ENCODE data around the gene GSTM4.
A peak's percentile ranks its signal among the peaks of the same experiment; 100 is the strongest.
"Not testable (repeated sequence)": the region's sequence is repeated elsewhere in the genome, so short reads cannot be mapped to it uniquely, and the experiment has no call there.

Gene GSTM4

DNA sequence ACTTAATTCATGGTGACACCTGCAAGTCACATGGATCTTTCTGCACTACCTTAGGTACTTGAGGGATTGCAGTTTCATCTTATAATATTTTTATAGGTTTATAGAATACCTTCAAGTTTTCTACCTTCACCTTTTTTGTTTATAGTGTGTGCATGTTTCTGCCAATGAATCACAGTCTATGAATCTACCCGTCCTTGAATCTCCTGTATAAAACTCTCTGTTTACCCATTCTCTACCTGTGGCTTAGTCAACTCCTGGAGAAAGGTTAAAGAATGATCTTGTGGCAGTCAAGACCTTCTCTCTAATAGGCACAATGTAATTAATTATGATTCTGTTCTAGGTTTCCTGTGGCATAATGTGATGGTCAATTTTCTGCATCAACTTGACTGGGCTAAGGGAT is 8.8 kb downstream of the GSTM4 start:
- no peak for DNase-seq (ENCODE audit: low read depth in 3 of 3, low spot score in 1 of 3)

DNA sequence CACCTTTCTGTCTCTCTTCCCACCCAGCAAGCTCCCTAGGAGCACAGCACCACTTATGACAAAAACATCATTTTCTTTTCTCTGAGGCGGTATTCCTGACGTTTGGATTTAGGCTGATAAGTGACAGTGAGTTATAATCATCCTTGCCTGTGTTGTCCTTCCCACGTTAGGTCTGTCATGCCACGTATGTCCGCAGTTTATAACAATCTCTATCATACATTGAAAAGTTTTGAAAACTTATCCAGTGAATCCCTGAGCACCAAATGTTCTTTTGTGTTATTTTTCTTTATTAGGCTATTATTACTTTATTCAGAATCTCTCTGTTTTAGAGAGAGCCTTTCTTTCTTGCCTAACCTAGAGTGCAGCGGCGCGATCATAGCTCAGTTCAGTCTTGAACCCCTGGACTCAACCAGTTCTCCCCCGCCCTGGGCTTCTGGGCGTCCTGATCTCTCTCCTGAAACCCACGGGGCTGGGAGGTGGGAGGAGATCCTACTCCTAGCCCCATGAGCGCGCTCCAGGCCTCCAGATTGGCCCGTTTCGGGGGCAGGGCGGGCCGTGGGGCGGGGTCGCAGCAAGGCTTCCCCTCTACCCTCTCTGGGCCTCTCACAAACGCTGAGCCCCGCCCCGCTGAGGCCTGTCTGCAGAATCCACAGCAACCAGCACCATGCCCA is 11.7 kb downstream of the GSTM4 start, which contains the start of gene GSTM2:
Gene GSTM2, plus strand, starts transcription at position 606 of the 671 bp plus-strand sequence. Its CDS starts 59 bp downstream, at position 665.
- peak; percentile 33 to 69 (median 54) for DNase-seq (ENCODE audit: low read depth in 3 of 3, low spot score in 1 of 3)

DNA sequence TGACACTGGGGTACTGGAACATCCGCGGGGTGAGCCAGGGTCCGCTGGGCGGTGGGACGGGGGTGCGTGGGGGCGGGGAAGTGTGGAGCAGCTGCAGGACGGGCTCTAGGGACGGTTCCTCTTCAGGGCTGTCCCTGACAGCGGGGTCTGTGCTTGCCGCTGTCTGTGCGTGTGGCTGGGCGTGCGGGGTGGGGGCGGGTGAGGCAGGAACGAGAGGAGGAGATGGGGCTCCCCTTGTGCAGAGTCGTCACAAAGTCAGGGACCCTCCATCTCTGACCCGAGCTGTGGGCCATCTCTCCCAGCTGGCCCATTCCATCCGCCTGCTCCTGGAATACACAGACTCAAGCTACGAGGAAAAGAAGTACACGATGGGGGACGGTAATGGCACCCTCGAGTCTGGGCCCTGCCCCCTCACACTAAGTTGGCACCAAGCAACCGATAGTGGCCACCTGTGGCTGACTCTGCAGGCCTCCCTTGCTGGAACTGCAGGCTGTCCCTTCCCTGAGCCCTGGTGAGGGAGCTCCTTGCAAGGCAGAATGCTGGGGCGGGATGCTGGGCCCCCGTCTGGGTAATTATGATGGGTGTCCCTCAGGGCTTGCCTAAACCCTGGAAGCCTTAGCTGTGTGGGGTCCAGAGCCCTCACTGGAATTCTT is 12.3 kb downstream of the GSTM4 start:
- no peak for DNase-seq (ENCODE audit: low read depth in 3 of 3, low spot score in 1 of 3)

DNA sequence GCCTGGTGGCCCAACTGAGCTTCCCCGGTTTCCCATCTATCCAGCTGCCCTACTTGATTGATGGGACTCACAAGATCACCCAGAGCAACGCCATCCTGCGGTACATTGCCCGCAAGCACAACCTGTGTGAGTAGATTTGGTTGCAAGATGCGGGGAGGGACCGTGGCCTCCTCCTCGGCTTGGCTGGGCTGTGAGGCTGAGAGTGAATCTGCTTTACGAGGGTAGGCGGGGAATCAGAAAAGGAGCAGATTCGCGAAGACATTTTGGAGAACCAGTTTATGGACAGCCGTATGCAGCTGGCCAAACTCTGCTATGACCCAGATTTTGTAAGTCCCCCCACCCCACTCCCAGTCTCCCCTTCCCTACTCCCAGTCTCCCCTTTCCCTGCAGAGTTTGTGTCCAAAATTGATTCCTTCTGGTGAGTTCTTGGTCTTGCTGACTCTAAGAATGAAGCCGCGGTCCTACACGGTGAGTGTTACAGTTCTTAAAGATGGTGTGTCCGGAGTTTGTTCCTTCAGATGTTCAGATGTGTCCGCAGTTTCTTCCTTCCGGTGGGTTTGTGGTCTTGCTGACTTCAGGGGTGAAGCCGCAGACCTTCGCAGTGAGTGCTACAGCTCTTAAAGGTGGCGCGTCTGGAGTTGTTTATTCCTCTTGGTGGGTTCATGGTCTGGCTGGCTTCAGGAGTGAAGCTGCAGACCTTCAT is 13.5 kb downstream of the GSTM4 start:
- no peak for DNase-seq (ENCODE audit: low read depth in 3 of 3, low spot score in 1 of 3)

DNA sequence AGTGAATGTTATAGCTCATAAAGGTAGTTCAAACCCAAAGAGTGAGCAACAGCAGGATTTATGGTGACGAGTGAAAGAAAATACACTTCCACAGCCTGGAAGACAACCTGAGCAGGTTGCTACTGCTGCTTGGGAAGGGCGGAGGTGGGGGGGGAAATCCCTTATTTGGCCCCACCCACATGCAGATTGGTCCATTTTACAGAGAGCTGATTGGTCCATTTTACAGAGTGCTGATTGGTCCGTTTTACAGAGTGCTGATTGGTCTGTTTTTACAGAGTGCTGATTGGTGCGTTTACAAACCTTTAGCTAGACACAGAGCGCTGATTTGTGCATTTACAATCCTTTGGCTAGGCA is 14.0 kb downstream of the GSTM4 start:
- not testable (repeated sequence) for DNase-seq (ENCODE audit: low read depth in 3 of 3, low spot score in 1 of 3)

DNA sequence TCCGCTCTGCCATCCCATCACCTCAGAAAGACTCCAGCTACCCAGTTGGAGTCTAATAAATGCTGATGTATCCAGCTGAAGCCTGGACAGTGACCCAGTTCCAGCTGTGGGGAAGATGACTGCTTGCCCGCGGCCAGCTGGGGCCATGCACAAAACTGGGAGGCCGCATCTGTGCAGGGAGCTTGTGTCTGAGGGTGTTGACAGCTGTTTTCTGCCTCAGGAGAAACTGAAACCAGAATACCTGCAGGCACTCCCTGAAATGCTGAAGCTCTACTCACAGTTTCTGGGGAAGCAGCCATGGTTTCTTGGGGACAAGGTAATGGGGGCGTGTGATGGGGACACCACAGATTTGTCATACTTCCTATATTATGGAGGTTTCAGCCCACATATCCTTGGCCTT is 15.2 kb downstream of the GSTM4 start:
- no peak for DNase-seq (ENCODE audit: low read depth in 3 of 3, low spot score in 1 of 3)

DNA sequence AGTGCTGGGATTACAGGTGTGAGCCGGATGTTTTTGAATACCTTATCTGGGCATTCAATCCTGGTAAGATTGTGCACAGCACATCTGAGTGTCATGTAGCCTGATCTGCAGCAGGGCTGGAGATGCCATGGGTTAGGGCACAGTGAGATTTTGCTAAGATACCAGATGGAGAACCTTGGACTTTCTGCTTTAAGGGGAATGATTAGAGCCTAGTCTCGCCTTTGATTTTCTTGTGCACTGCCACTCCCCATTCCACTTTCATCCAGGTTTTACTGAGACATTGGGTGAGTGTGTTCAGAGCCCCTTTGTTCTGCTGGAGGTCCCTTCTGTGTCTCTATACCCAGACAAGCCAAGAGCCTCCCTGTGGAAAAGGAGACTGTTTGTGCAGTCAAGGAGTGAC is 18.0 kb downstream of the GSTM4 start:
- DNase-seq (ENCODE audit: low read depth in 3 of 3, low spot score in 1 of 3) = not testable (repeated sequence)

DNA sequence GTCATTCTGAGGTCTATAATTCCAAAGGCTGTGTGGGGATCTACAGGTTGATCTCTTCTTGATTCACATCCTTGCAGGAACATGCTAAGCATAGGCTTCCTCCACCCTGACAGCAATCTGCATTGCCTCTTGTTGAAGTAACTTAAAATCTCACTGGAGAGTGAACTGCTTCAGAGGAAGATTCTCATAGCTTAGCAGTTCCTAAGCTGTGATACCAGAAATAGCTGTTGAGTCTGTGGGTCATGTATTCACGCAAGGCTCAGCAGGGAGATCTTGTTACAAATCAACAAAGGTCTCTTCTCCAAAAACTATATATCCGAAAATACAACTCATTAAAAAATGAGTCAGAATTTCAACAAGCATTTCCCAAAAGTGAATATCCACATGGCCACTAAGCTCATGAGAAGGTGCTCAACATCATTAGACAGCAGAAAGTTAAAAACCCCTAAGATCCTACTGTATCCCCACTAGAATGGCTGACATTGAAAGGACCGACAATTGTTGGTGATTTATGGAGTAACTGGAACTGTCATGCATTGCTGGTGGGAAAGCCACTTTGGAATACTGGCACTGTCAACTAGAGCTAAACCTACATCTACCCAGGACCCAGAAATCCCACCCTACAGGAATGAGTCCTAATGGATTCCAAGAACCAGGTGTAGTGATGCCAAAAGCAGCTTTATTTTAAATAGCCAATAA is 20.9 kb downstream of the GSTM4 start:
- DNase-seq (ENCODE audit: low read depth in 3 of 3, low spot score in 1 of 3) = not testable (repeated sequence)

DNA sequence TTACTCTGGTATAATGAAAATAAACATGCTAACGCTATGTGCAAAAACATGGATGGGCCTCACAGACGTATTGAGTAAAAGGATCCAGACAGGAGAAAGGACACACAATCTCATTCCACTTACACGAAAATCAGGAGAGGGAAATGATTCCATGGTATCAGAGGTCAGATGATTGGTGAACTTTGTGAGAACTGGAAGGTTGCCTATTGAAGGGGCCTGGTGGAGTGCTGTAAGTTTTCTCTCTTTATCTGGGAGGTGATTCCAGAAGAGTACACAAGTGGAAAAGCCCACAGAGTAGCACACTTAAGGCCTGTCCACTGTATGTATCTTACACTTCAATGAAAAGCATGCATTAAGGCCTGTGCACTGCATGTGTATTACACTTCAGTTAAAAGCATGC is 21.6 kb downstream of the GSTM4 start:
- no peak for DNase-seq (ENCODE audit: low read depth in 3 of 3, low spot score in 1 of 3)

DNA sequence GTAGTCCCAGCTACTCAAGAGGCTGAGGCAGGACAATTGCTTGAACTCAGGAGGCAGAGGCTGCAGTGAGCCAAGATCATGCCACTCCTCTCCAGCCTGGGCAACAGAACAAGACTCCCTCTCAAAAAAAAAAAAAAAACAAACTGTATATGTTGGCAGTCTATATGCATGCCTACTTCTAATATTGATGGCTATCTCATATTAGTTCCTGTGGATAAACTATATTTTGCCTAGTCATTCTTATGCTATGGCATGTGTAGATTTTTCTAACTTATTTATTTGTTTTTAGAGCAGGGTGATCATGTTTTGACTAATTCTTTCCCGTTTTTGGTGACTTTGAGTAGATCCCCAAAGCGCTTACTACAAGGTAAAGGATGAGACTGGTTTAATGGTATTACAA is 22.7 kb downstream of the GSTM4 start:
- DNase-seq (ENCODE audit: low read depth in 3 of 3, low spot score in 1 of 3) = not testable (repeated sequence)

DNA sequence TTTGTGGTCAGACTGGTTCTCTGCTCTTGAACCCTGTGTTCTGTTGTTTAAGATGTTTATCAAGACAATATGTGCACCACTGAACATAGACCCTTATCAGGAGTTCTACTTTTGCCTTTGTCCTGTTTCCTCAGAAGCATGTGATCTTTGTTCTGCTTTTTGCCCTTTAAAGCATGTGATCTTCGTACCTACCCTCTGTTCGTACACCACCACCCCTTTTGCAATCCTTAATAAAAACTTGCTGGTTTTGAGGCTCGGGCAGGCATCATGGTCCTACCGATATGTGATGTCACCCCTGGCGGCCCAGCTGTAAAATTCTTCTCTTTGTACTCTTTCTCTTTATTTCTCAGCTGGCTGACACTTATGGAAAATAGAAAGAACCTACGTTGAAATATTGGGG is 28.9 kb downstream of the GSTM4 start:
- DNase-seq (ENCODE audit: low read depth in 3 of 3, low spot score in 1 of 3) = not testable (repeated sequence)

DNA sequence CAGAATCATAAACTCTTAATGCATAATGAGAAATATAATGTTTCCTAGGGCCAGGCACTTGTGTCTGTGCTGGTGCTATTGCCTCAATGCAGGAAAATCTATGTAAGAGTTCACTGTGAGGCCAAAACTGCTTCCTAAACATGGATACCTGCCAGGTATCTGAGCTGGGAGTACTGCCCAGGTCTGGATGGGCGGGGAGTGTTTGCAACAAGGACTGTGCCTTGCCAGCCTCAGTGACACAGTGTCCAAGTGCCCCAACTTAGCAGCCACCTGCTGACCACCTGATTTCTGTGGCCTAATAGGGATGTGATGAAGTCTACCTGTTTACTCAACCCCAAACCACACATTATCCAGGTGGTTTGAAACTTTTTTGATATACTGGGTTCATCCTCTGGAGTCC is 29.5 kb downstream of the GSTM4 start:
- DNase-seq (ENCODE audit: low read depth in 3 of 3, low spot score in 1 of 3) = not testable (repeated sequence)

DNA sequence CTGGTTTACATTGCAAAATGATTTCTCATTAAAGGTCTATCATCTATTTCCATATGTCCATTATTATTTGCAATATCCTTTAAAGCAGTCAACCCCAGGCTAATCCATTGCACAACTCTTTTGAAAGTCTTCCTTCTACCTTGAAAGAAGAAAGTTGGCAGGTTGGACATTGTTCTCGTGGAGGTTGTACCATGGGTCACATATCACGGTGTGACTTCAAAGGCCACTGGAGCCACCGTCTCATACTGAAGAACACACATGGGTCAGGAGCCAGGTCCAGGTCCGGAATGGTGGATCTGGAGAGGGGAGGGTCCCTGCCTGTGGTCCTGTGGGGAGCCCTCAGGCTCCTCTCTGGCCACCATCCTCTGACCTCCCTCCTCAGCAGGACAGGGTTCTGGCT is 30.0 kb downstream of the GSTM4 start:
- DNase-seq (ENCODE audit: low read depth in 3 of 3, low spot score in 1 of 3) = not testable (repeated sequence)

DNA sequence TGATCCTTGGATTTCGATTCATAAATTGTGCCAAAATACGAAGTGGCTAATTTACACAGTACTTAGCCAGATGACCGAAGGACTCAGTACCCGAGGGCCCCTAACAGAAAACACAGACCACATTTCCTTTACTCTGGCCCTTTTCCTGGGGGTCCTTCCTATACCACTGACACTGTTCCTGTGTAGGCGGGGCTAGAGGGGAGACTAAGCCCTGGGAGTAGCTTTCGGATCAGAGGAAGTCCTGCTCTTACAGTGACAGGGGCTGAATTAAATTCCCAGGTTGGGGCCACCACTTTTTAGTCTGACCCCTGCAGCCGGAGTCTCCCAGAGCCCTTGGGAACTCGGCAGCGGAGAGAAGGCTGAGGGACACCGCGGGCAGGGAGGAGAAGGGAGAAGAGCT is 31.2 kb downstream of the GSTM4 start:
- DNase-seq (ENCODE audit: low read depth in 3 of 3, low spot score in 1 of 3) = not testable (repeated sequence)

DNA sequence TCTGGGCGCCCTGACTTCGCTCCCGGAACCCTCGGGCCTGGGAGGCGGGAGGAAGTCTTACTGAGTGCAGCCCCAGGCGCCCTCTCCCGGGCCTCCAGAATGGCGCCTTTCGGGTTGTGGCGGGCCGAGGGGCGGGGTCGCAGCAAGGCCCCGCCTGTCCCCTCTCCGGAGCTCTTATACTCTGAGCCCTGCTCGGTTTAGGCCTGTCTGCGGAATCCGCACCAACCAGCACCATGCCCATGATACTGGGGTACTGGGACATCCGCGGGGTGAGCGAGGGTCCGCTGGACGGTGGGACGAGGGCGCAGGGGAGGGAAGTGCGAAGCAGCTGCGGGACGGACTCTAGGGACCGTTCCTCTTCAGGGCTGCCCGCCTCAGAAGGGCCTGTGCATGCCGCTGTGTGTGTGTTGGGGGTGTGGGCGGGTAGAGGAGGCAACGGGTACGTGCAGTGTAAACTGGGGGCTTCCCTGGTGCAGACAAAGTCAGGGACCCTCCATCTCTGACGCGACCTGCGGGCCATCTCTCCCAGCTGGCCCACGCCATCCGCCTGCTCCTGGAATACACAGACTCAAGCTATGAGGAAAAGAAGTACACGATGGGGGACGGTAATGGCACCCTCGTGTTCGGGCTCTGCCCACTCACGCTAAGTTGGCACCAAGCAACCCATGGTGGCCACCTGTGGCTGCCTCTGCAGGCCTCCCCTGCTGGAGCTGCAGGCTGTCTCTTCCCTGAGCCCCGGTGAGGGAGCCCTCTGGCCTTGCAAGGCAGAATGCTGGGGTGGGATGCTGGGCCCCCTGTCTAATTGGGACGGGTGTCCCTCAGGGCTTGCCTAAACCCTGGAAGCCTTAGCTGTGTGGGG is 32.0 kb downstream of the GSTM4 start, which contains the start of gene GSTM1:
Gene GSTM1, plus strand, starts transcription at position 177 of the 859 bp plus-strand sequence. Its CDS starts 57 bp downstream, at position 234.
- peak in 2 of 3 donors; percentile 30 to 70 for DNase-seq (ENCODE audit: low read depth in 3 of 3, low spot score in 1 of 3)

DNA sequence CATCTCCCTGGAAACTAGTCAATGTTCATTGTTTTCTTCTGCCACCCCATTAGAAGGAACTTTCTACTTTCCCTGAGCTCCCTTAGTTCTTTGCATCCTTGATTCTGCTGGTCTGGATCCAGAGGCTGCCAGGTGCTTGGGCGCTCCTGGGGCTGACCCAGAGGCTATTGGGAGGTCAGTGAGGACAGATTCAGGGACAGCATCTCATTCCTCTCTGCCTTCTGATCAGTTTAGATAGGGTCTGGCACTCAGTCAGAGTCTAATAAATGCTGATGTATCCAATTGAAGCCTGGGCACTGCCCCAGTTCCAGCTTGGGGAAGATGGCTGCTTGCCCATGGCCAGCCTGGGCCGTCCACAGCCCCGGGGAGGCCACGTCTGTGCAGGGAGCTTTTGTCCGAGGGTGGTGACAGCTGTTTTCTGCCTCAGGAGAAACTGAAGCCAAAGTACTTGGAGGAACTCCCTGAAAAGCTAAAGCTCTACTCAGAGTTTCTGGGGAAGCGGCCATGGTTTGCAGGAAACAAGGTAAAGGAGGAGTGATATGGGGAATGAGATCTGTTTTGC is 34.0 kb downstream of the GSTM4 start:
- DNase-seq (ENCODE audit: low read depth in 3 of 3, low spot score in 1 of 3) = no peak

DNA sequence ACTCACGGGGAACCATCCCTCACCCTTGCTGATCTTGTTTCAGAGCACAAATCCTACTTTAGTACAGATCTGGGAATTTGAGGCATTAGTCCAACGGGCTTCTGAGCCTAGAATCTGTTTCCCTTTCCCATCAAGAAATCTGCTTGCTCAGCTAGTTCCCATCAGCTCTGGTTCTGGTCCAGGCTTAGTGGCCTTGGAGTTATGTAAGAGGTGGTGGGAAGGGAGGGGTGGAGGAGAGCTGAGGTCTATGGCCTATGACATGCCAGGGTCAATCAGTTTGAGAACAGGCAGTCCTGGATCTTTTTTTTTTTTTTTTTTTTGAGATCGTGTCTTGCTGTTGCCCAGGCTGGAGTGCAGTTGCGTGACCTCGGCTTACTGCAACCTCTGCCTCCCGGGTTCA is 35.9 kb downstream of the GSTM4 start:
- no peak for DNase-seq (ENCODE audit: low read depth in 3 of 3, low spot score in 1 of 3)

DNA sequence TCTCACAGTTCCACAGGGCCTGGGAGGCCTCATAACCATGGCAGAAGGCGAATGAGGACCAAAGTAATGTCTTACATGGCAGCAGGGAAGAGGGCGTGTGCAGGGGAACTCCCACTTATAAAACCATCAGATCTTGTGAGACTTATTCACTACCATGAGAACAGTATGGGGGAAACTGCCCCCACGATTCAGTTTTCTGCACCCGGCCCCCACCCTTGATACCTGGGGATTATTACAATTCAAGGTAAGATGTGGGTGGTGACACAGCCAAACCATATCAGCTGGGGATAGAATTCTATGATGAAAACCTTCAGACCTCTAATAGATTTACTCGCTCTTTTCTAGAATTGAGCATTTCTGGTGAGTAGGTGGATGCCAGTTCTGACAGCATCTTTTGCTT is 38.5 kb downstream of the GSTM4 start:
- DNase-seq (ENCODE audit: low read depth in 3 of 3, low spot score in 1 of 3) = not testable (repeated sequence)

DNA sequence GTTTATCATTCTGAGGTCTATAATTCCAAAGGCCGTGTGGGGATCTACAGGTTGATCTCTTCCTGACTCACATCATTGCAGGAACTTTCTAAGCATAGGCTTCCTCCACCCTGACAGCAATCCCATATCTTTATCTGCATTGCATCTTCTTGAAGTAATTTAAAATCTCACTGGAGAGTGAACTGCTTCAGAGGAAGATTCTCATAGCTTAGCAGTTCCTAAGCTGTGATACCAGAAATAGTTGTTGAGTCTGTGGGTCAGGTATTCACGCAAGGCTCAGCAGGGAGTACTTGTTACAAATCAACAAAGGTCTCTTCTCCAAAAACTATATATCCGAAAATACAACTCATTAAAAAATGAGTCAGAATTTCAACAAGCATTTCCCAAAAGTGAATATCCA is 39.2 kb downstream of the GSTM4 start:
- DNase-seq (ENCODE audit: low read depth in 3 of 3, low spot score in 1 of 3) = not testable (repeated sequence)

DNA sequence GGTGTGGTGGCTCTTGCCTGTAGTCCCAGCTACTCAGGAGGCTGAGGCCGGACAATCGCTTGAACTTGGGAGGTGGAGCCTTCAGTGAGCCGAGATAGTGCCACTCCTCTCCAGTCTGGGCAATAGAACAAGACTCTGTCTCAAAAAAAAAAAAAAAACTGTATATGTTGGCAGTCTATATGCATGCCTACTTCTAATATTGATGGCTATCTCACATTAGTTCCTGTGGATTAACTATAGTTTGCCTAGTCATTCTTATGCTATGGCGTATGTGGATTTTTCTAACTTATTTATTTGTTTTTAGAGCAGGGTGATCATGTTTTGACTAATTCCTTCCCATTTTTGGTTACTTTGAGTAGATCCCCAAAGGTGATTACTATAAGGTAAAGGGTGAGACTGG is 41.2 kb downstream of the GSTM4 start:
- DNase-seq (ENCODE audit: low read depth in 3 of 3, low spot score in 1 of 3) = no peak

All from stimulated activated CD4-positive, alpha-beta T cell treated with anti-CD3 and anti-CD28 coated beads, TNF-alpha, amount 100 ng/mL, for 1 hour (primary cell).